Measurements from ENCODE around the gene SBNO2. TPM values are rescaled to one million over a fixed set of nuclear protein-coding genes. Genes with fewer than 3 reads are reported as not detected.

SBNO2 gene
- total and polyA plus RNA-seq, 9 of the 15 experiments (the other 6 are each of a cell fraction or from before 2014, with no cell fraction given): 0.01 to 46.2 (median 6.7) TPM

- DNase-seq (ENCODE audit: extremely low read depth in 1 of 4, low spot score in 3 of 4): peak in 2 of 4 experiments; percentile 55 to 61
- peaks cover 33% of the 10 kb centered on the region for H3K79me2 ChIP-seq (ENCODE audit: control insufficient read depth, insufficient read depth, low read length)
- H3K27me3 ChIP-seq (ENCODE audit: control insufficient read depth in 2 of 2, insufficient read depth in 2 of 2, low read length in 2 of 2): no peaks in the 10 kb centered on the region
- no peaks in the 10 kb centered on the region for H3K9me1 ChIP-seq (ENCODE audit: control insufficient read depth, insufficient read depth, low read length)
- peaks cover 89% of the 10 kb centered on the region; the same call in 2 of the 3 replicates for H3K36me3 ChIP-seq (ENCODE audit: control insufficient read depth, insufficient read depth, low read length)
- POLR2A ChIA-PET: interaction anchor here (0.6 kb wide), 1 partner anchor 57 kb away, joined by 4 read pairs; no protein-coding TSS in a partner anchor
- peaks cover 0 to 76% of the 10 kb centered on the region in 2 experiments; a peak in 3 of 5 replicates for H3K4me1 ChIP-seq (replicated peaks in 1 of 2; ENCODE audit: control insufficient read depth in 2 of 2, insufficient read depth in 2 of 2, low read length in 2 of 2)
- H3K27ac ChIP-seq (ENCODE audit: extremely low read depth, low read depth, low read length): no peak overlapping the region
- in situ Hi-C loops (cut with MboI) (no loop called here), intact Hi-C loops (cut with micrococcal nuclease) (no loop called here)
- 87% methylated on average over 33 of the region's 48 CpGs for WGBS (ENCODE audit: insufficient coverage, low coverage, missing lambda C conversion rate)
- H2AFZ ChIP-seq (ENCODE audit: low read depth, low read length): no peak overlapping the region
- peak; percentile 82 for ATAC-seq
- H3K9ac ChIP-seq (ENCODE audit: insufficient read depth in 1 of 2, low read depth in 2 of 2, low read length in 2 of 2): peak overlapping the region in 1 of 2 experiments; percentile 32; a peak in 1 of 4 replicates
- no peak for FAIRE-seq
- no peaks in the 10 kb centered on the region; the same call in 1 of the 2 replicates for H3K9me3 ChIP-seq (replicated peaks; ENCODE audit: control insufficient read depth, insufficient read depth, low read depth, low read length)
- no peak overlapping the region for H3K4me3 ChIP-seq
- CTCF ChIA-PET (ENCODE audit: low intra/inter-chr PET ratio): interaction anchor here (1.6 kb wide), 1 partner anchor 110 kb away, joined by 6 read pairs; no protein-coding TSS in a partner anchor
- no TSS peak for BruUV-seq (replicated peaks)
- no peak overlapping the region for H3K4me2 ChIP-seq (ENCODE audit: insufficient read depth, low read length)
- H4K20me1 ChIP-seq (replicated peaks; ENCODE audit: control insufficient read depth, insufficient read depth, low read length): peaks cover 13% of the 10 kb centered on the region
- TF ChIP-seq, protein P1, sequence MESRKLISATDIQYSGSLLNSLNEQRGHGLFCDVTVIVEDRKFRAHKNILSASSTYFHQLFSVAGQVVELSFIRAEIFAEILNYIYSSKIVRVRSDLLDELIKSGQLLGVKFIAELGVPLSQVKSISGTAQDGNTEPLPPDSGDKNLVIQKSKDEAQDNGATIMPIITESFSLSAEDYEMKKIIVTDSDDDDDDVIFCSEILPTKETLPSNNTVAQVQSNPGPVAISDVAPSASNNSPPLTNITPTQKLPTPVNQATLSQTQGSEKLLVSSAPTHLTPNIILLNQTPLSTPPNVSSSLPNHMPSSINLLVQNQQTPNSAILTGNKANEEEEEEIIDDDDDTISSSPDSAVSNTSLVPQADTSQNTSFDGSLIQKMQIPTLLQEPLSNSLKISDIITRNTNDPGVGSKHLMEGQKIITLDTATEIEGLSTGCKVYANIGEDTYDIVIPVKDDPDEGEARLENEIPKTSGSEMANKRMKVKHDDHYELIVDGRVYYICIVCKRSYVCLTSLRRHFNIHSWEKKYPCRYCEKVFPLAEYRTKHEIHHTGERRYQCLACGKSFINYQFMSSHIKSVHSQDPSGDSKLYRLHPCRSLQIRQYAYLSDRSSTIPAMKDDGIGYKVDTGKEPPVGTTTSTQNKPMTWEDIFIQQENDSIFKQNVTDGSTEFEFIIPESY (CRISPR knock-in tag; IDR thresholded peaks at IDR 0.05): peak; percentile 74
- TF ChIP-seq KLF10 (CRISPR knock-in tag; IDR thresholded peaks at IDR 0.05) (no peak), RB1 (IDR thresholded peaks at IDR 0.05; ENCODE audit: low read depth) (peak; percentile 44), KDM5B (IDR thresholded peaks at IDR 0.05; ENCODE audit: insufficient replicate concordance, low read depth, low read length) (no peak), POLR2G (IDR thresholded peaks at IDR 0.05; ENCODE audit: low read depth, low read length) (peak; percentile 45), RBFOX2 (IDR thresholded peaks at IDR 0.05; ENCODE audit: low read depth, low read length) (peak; percentile 15; the same call in 1 of the 2 replicates), PHF8 (IDR thresholded peaks at IDR 0.05; ENCODE audit: borderline replicate concordance, low read length) (no peak), RAD21 (CRISPR knock-in tag; conservative IDR thresholded peaks at IDR 0.05 in 1 of 2, IDR thresholded peaks at IDR 0.05 in 1 of 2) (peak in 1 of 2 experiments; percentile 46; a peak in 2 of 4 replicates)
- TF ChIP-seq, protein P2, sequence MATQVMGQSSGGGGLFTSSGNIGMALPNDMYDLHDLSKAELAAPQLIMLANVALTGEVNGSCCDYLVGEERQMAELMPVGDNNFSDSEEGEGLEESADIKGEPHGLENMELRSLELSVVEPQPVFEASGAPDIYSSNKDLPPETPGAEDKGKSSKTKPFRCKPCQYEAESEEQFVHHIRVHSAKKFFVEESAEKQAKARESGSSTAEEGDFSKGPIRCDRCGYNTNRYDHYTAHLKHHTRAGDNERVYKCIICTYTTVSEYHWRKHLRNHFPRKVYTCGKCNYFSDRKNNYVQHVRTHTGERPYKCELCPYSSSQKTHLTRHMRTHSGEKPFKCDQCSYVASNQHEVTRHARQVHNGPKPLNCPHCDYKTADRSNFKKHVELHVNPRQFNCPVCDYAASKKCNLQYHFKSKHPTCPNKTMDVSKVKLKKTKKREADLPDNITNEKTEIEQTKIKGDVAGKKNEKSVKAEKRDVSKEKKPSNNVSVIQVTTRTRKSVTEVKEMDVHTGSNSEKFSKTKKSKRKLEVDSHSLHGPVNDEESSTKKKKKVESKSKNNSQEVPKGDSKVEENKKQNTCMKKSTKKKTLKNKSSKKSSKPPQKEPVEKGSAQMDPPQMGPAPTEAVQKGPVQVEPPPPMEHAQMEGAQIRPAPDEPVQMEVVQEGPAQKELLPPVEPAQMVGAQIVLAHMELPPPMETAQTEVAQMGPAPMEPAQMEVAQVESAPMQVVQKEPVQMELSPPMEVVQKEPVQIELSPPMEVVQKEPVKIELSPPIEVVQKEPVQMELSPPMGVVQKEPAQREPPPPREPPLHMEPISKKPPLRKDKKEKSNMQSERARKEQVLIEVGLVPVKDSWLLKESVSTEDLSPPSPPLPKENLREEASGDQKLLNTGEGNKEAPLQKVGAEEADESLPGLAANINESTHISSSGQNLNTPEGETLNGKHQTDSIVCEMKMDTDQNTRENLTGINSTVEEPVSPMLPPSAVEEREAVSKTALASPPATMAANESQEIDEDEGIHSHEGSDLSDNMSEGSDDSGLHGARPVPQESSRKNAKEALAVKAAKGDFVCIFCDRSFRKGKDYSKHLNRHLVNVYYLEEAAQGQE (IDR thresholded peaks at IDR 0.05; ENCODE audit: borderline replicate concordance): peak; percentile 10; the same call in 1 of the 2 replicates
- TF ChIP-seq, protein P2 (CRISPR knock-in tag; IDR thresholded peaks at IDR 0.05; ENCODE audit: low read depth): no peak
Measured at GRCh38 chr19:1223018-1223855, 49.2 kb upstream of the SBNO2 start.
